Stimulated activated CD8-positive, alpha-beta memory T cell treated with anti-CD3 and anti-CD28 coated beads, Interleukin-15, amount 100 ng/mL, for 24 hours (primary cell): ENCODE results near the gene OTUD3.
A peak's percentile ranks its signal among the peaks of the same experiment; 100 is the strongest.
"Not testable (repeated sequence)": the region's sequence is repeated elsewhere in the genome, so short reads cannot be mapped to it uniquely, and the experiment has no call there.

Experiments used
- DNase-seq: peaks from one replicate; pipeline ENCODE4 v3.0.0-alpha.2; 2020; ENCODE audit warnings: low read depth

The OTUD3 gene

GRCh38 chr1:19869453-19869852, 12.7 kb upstream of the OTUD3 start:
- not testable (repeated sequence) for DNase-seq

- no peak for DNase-seq
Measured at GRCh38 chr1:19869929-19870328, 12.3 kb upstream of the OTUD3 start.

- no peak for DNase-seq
Measured at GRCh38 chr1:19872190-19872589, 10.0 kb upstream of the OTUD3 start.

GRCh38 chr1:19877181-19877750, 4.9 kb upstream of the OTUD3 start:
- no peak for DNase-seq

- no peak for DNase-seq
Measured at GRCh38 chr1:19877821-19878636, 4.2 kb upstream of the OTUD3 start.

- no peak for DNase-seq
Measured at GRCh38 chr1:19878637-19878985, 3.6 kb upstream of the OTUD3 start.

- no peak for DNase-seq
Measured at GRCh38 chr1:19879227-19879626, 3.0 kb upstream of the OTUD3 start.

GRCh38 chr1:19879661-19880060, 2.5 kb upstream of the OTUD3 start:
- DNase-seq, result no peak

- DNase-seq, result not testable (repeated sequence)
Measured at GRCh38 chr1:19880841-19881240, 1.4 kb upstream of the OTUD3 start.

GRCh38 chr1:19884312-19884711, 2.1 kb downstream of the OTUD3 start:
- DNase-seq, result no peak

GRCh38 chr1:19885821-19886220, 3.6 kb downstream of the OTUD3 start:
- DNase-seq, result no peak

GRCh38 chr1:19888112-19888511, 5.9 kb downstream of the OTUD3 start:
- DNase-seq, result no peak

- DNase-seq, result no peak
Measured at GRCh38 chr1:19889656-19890055, 7.5 kb downstream of the OTUD3 start.

GRCh38 chr1:19892129-19892528, 9.9 kb downstream of the OTUD3 start:
- no peak for DNase-seq

- DNase-seq, result no peak
Measured at GRCh38 chr1:19892628-19893168, 10.5 kb downstream of the OTUD3 start.

GRCh38 chr1:19893687-19894086, 11.5 kb downstream of the OTUD3 start:
- DNase-seq, result no peak

GRCh38 chr1:19894218-19894617, 12.0 kb downstream of the OTUD3 start:
- DNase-seq, result no peak

- DNase-seq, result no peak
Measured at GRCh38 chr1:19901653-19902052, 19.5 kb downstream of the OTUD3 start.

- no peak for DNase-seq
Measured at GRCh38 chr1:19903621-19904020, 21.4 kb downstream of the OTUD3 start.

- no peak for DNase-seq
Measured at GRCh38 chr1:19907456-19907855, 25.3 kb downstream of the OTUD3 start.

GRCh38 chr1:19909392-19909791, 27.2 kb downstream of the OTUD3 start:
- DNase-seq, result no peak

GRCh38 chr1:19909971-19910370, 27.8 kb downstream of the OTUD3 start:
- DNase-seq, result no peak

- DNase-seq, result no peak
Measured at GRCh38 chr1:19910650-19911049, 28.5 kb downstream of the OTUD3 start.

- DNase-seq, result peak; percentile 53
Measured at GRCh38 chr1:19918057-19918456, 35.9 kb downstream of the OTUD3 start.
